ENCODE data around the gene NOL8.

GRCh38 chr9:92279302-92279701 lies 45.8 kb downstream of the NOL8 start:
- TF ChIP-seq, protein P1, sequence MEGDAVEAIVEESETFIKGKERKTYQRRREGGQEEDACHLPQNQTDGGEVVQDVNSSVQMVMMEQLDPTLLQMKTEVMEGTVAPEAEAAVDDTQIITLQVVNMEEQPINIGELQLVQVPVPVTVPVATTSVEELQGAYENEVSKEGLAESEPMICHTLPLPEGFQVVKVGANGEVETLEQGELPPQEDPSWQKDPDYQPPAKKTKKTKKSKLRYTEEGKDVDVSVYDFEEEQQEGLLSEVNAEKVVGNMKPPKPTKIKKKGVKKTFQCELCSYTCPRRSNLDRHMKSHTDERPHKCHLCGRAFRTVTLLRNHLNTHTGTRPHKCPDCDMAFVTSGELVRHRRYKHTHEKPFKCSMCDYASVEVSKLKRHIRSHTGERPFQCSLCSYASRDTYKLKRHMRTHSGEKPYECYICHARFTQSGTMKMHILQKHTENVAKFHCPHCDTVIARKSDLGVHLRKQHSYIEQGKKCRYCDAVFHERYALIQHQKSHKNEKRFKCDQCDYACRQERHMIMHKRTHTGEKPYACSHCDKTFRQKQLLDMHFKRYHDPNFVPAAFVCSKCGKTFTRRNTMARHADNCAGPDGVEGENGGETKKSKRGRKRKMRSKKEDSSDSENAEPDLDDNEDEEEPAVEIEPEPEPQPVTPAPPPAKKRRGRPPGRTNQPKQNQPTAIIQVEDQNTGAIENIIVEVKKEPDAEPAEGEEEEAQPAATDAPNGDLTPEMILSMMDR (IDR thresholded peaks at IDR 0.05 in 8 of 11, conservative IDR thresholded peaks at IDR 0.05 in 3 of 11), result no peak
- TF ChIP-seq POLR2A (IDR thresholded peaks at IDR 0.05) (no peak), POLR2AphosphoS5 (IDR thresholded peaks at IDR 0.05) (no peak)
